Neutrophil (primary cell): ENCODE results near the gene GRK1.

Source experiments
- H3K27ac ChIP-seq: fragments of 200-600 bp; sonication (generic); 2 replicates; pipeline ENCODE4 v1.5.1; 2016; ENCODE audit warnings: mild to moderate bottlenecking, moderate library complexity
- H3K27me3 ChIP-seq: fragments of 200-600 bp; sonication (generic); 2 replicates; pipeline ENCODE4 v1.6.0; 2016; ENCODE audit warnings: mild to moderate bottlenecking
- H3K36me3 ChIP-seq: fragments of 200-600 bp; sonication (generic); 2 replicates; pipeline ENCODE4 v1.5.1; 2017
- H3K4me1 ChIP-seq, 2 experiments: fragments of 200-600 bp in 1 of 2; sonication (generic) in 1 of 2; 1 replicate in 1 of 2; 2 replicates in 1 of 2; pipeline versions ENCODE4 v1.5.1 to v1.6.1; 2013 to 2016; ENCODE audit warnings: low read depth in 1 of 2, low read length in 1 of 2, mild to moderate bottlenecking in 1 of 2, moderate library complexity in 1 of 2; ENCODE audit not compliant: control insufficient read depth in 1 of 2, insufficient read depth in 1 of 2
- H3K4me3 ChIP-seq, 2 experiments: fragments of 200-600 bp in 1 of 2; sonication (generic) in 1 of 2; 1 replicate in 1 of 2; 2 replicates in 1 of 2; pipeline ENCODE4 v1.5.1; 2013 to 2016; ENCODE audit warnings: low read depth in 1 of 2, low read length in 1 of 2, mild to moderate bottlenecking in 1 of 2, moderate library complexity in 1 of 2
- H3K9me3 ChIP-seq: fragments of 200-600 bp; sonication (generic); 2 replicates; pipeline ENCODE4 v1.5.1; 2016
- CTCF ChIP-seq: fragments of 200-600 bp; sonication (generic); IDR thresholded peaks from 2 replicates; pipeline ENCODE4 v1.5.1; 2016; ENCODE audit warnings: antibody characterized with exemption

GRK1 gene

GRCh38 chr13:113667771-113668490 lies 912 bp downstream of the GRK1 start:
- TF ChIP-seq CTCF = no peak

DNA sequence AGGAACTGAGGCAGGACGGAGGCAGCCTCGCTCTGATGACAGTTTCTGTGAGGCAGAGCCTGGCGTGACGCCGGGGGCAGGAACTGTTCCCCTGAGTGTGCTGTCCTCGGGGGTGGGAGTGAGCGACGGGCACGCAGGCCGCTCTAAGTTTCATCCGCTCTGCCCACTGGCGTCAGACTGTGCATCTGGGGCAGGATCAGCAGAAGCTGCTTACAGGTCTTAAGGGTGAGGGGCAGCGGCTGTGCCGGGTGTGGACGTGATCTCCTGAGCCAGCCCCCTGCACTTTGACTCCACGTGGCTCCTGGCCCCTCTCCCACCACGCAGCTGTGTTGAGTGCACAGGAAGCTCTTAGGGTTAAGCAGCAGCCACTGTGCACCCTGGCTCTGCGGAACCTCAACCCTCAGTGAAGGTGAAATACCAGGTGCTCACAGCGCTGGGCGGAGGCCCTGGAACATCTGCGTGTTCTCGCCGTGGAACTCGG lies 1.5 kb downstream of the GRK1 start:
- H3K27ac ChIP-seq = no peak overlapping the region
- H3K27me3 ChIP-seq = peaks cover 16% of the 10 kb centered on the region
- no peak for TF ChIP-seq CTCF
- H3K9me3 ChIP-seq = no peaks in the 10 kb centered on the region
- H3K4me3 ChIP-seq = no peak overlapping the region
- H3K36me3 ChIP-seq = no peaks in the 10 kb centered on the region
- no peaks in the 10 kb centered on the region for H3K4me1 ChIP-seq

More at GRCh38 chr13:113667771-113668490, 912 bp downstream of the GRK1 start:
- no peaks in the 10 kb centered on the region for H3K36me3 ChIP-seq
- H3K27me3 ChIP-seq = peaks cover 21% of the 10 kb centered on the region
- no peak overlapping the region for H3K4me3 ChIP-seq
- H3K27ac ChIP-seq = no peak overlapping the region
- H3K9me3 ChIP-seq = no peaks in the 10 kb centered on the region
- no peaks in the 10 kb centered on the region for H3K4me1 ChIP-seq

- TF ChIP-seq CTCF = no peak
- Histone ChIP-seq H3K36me3 (no peaks in the 10 kb centered on the region), H3K27ac (no peak overlapping the region), H3K27me3 (peaks cover 8% of the 10 kb centered on the region), H3K9me3 (no peaks in the 10 kb centered on the region), H3K4me1 (no peaks in the 10 kb centered on the region), H3K4me3 (no peak overlapping the region)
Observed at GRCh38 chr13:113669231-113669754, 2.3 kb downstream of the GRK1 start.

DNA sequence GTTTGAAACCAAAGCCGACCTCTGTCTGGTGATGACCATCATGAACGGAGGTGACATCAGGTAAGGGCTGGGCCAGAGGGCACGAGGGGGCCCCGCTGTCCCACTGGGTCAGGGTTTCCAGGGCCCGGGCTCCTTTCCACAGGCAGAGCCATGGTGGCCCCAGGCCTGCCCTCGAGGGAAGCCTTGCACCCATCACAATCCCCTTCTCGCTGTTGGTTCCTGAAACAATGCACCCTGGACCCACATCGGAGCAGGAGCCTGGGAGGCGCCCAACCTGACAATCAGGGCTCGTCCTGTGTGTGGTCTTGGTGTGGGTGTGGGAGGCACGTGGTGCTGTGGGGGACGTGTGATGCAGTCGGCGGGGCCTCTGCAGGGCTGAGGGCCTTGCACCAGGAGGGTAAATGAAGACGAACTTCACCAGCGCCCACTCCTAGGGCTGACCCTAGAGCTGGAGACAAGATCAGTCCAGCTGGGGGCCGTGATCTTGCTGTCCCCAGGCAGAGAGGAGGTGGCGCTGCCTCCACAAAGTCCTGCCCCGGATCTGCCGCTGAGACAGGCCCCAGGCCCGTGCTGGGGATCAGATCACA lies 2.8 kb downstream of the GRK1 start:
- TF ChIP-seq CTCF = no peak
- Histone ChIP-seq H3K4me3 (no peak overlapping the region), H3K4me1 (no peaks in the 10 kb centered on the region), H3K36me3 (no peaks in the 10 kb centered on the region), H3K27ac (no peak overlapping the region), H3K27me3 (peaks cover 3% of the 10 kb centered on the region), H3K9me3 (no peaks in the 10 kb centered on the region)

DNA sequence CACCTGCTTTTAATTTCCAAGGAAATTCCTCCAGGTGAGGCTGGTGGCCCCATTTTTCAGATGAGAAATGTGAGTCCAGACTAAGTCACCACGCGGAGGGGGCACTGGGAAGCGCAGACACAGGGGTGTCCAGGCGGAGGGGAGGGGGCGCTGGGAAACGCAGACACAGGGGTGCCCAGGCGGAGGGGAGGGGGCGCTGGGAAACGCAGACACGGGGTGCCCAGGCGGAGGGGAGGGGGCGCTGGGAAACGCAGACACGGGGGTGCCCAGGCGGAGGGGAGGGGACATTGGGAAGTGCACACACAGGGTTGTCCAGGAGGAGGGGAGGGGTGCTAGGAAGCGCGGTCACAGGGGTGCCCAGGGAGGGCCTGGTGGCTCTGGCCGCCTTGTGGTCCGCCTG lies 3.5 kb downstream of the GRK1 start:
- TF ChIP-seq CTCF = no peak
- Histone ChIP-seq H3K4me1 (no peaks in the 10 kb centered on the region), H3K27ac (no peak overlapping the region)

More for the DNA sequence above, 3.5 kb downstream of the GRK1 start:
- H3K36me3 ChIP-seq = no peaks in the 10 kb centered on the region
- no peaks in the 10 kb centered on the region for H3K27me3 ChIP-seq
- H3K4me3 ChIP-seq = no peak overlapping the region
- H3K9me3 ChIP-seq = no peaks in the 10 kb centered on the region
